ENCODE data around the gene MMP15. TPM values are rescaled to one million over a fixed set of nuclear protein-coding genes. Genes with fewer than 3 reads are reported as not detected.
"Not testable (repeated sequence)": the region's sequence is repeated elsewhere in the genome, so short reads cannot be mapped to it uniquely, and the experiment has no call there.

Gene MMP15
- total and polyA plus RNA-seq, 2 of the 4 experiments (the other 2 are of a cell fraction) = 0.18 to 0.56 TPM

- H2AFZ ChIP-seq (replicated peaks; ENCODE audit: low read length, poor library complexity); H3K4me3 ChIP-seq (ENCODE audit: insufficient read depth, low read depth, low read length); H2BK20ac ChIP-seq (ENCODE audit: low read depth, low read length); in situ Hi-C loops (cut with MboI; ENCODE audit: low sequenced_read_pairs); H3K23ac ChIP-seq (ENCODE audit: low read depth, low read length); H3K14ac ChIP-seq (replicated peaks; ENCODE audit: low read depth, low read length); ATAC-seq (ENCODE audit: low read depth); H2BK120ac ChIP-seq (ENCODE audit: low read depth, low read length); H3K36me3 ChIP-seq (ENCODE audit: control insufficient read depth, insufficient read depth, low read length); intact Hi-C loops (cut with micrococcal nuclease); H4K5ac ChIP-seq (ENCODE audit: low read depth, low read length); H3K4me1 ChIP-seq (ENCODE audit: control insufficient read depth, insufficient read depth, low read length); CTCF ChIA-PET; H3K4ac ChIP-seq (ENCODE audit: low read depth, low read length); H3K9me3 ChIP-seq (ENCODE audit: control insufficient read depth, insufficient read depth, low read length); H2AK5ac ChIP-seq (ENCODE audit: low read depth, low read length); H4K91ac ChIP-seq (ENCODE audit: insufficient read depth, low read depth, low read length); H3K9ac ChIP-seq (ENCODE audit: low read depth, low read length); H3K56ac ChIP-seq (ENCODE audit: extremely low read depth, insufficient read depth, low read length); H3K18ac ChIP-seq (ENCODE audit: low read depth, low read length); H4K20me1 ChIP-seq (ENCODE audit: insufficient read depth, low read length); DNase-seq; H3K79me1 ChIP-seq (ENCODE audit: low read depth in 1 of 2, low read length in 2 of 2); H2AK9ac ChIP-seq (replicated peaks; ENCODE audit: low read depth, low read length, poor library complexity); H3K9me1 ChIP-seq (ENCODE audit: insufficient read depth, low read length); H4K8ac ChIP-seq (ENCODE audit: low read depth in 2 of 2, low read length in 2 of 2); dilution Hi-C loops (cut with HindIII; ENCODE audit: low sequenced_read_pairs, unreplicated experiment); H3K27ac ChIP-seq (ENCODE audit: insufficient read depth, low read length); H2BK15ac ChIP-seq (ENCODE audit: low read depth, low read length); H2BK5ac ChIP-seq (ENCODE audit: low read depth, low read length, poor library complexity, severe bottlenecking); BruUV-seq (replicated peaks); H3K4me2 ChIP-seq (ENCODE audit: low read depth, low read length); POLR2A ChIA-PET (ENCODE audit: unreplicated experiment): not testable (repeated sequence)
- peaks cover 15% of the 10 kb centered on the region for H3K27me3 ChIP-seq (ENCODE audit: control insufficient read depth, insufficient read depth, low read length)
- no CpG with 5 or more reads among the region's 6 CpGs for WGBS, 2 experiments (ENCODE audit: extremely low coverage in 2 of 2, insufficient read length in 1 of 2)
These were observed 70.0 kb downstream of the MMP15 start for GRCh38 chr16:58095575-58095960.

Measured in IMR-90 (cell line).